Measurements from ENCODE around the gene CETN1.

CETN1 gene

DNA sequence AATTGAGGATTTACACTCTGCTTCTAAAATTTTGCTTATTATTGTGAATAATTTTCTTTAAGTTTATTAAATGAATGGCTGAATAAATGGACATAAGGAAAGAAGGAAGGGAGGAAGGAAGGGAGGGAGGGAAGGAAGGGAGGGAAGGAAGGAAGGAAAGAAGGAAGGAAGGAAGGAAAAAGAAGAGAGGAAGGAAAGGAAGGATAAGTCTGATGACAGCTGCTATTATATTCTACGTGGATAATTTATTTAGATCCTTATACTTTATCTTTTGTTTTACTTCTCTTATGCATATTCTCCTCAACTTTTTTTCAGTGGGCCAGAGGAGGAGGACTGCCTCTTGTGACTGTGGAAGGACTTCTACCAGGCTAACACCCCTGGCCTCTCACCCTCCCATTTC is 34.0 kb downstream of the CETN1 start:
- CTCF ChIA-PET: interaction anchor here (0.5 to 4.0 kb wide), 9 partner anchors 10 to 346 kb away, joined by 3 to 31 read pairs (median 4); partner anchors contain the start of genes CLUL1 and THOC1
- H3K27ac ChIP-seq (ENCODE audit: extremely low read depth, low read depth, low read length): no peak overlapping the region
- H3K4me3 ChIP-seq (ENCODE audit: low read depth, low read length): no peak overlapping the region
- POLR2A ChIA-PET: no interaction called here
- no peaks in the 10 kb centered on the region for H3K9me3 ChIP-seq (ENCODE audit: control insufficient read depth, insufficient read depth, low read depth, low read length)
- TF ChIP-seq ZNF366 (tag by site-specific recombination; conservative IDR thresholded peaks at IDR 0.05): peak; percentile 71
- TF ChIP-seq ZBTB7A (tag by site-specific recombination; IDR thresholded peaks at IDR 0.05; ENCODE audit: low read depth): no peak
- no peaks in the 10 kb centered on the region for H3K36me3 ChIP-seq (ENCODE audit: control insufficient read depth in 2 of 2, insufficient read depth in 1 of 2, low read length in 2 of 2)
- no peaks in the 10 kb centered on the region for H3K4me1 ChIP-seq (ENCODE audit: control insufficient read depth, insufficient read depth, low read length)

DNA sequence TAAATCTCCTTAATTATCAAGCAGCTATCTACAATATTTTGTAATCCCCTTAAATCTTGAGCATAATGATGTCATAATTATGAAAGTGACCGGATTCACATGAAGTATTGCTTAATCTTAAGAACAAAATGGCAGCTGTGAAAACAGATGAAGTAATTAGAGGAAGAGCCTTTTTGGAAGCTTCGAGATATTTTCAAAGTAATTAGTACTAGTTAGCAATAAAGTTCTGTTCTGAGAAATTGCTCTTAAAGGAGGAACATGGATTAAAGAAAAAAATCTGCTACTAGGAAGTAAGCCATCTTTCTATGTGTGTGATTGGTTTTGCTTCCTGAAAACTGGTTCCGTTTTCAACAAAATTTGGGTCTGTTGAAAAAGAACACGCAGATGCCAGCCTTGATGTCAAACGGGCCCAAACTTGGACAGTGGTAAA is 34.9 kb downstream of the CETN1 start:
- no peak overlapping the region for H3K27ac ChIP-seq (ENCODE audit: extremely low read depth, low read depth, low read length)
- TF ChIP-seq, protein P1, sequence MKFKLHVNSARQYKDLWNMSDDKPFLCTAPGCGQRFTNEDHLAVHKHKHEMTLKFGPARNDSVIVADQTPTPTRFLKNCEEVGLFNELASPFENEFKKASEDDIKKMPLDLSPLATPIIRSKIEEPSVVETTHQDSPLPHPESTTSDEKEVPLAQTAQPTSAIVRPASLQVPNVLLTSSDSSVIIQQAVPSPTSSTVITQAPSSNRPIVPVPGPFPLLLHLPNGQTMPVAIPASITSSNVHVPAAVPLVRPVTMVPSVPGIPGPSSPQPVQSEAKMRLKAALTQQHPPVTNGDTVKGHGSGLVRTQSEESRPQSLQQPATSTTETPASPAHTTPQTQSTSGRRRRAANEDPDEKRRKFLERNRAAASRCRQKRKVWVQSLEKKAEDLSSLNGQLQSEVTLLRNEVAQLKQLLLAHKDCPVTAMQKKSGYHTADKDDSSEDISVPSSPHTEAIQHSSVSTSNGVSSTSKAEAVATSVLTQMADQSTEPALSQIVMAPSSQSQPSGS (tag by site-specific recombination; IDR thresholded peaks at IDR 0.05; ENCODE audit: low read depth): peak; percentile 78
- TF ChIP-seq ZNF677 (tag by site-specific recombination; IDR thresholded peaks at IDR 0.05): no peak
- POLR2A ChIA-PET: interaction anchor here (1.2 kb wide), 1 partner anchor 347 kb away, joined by 4 read pairs; the partner anchor contains the start of gene THOC1
- H3K4me1 ChIP-seq (ENCODE audit: control insufficient read depth, insufficient read depth, low read length): no peaks in the 10 kb centered on the region
- no peaks in the 10 kb centered on the region for H3K36me3 ChIP-seq (ENCODE audit: control insufficient read depth in 2 of 2, insufficient read depth in 1 of 2, low read length in 2 of 2)
- no peak overlapping the region for H3K4me3 ChIP-seq (ENCODE audit: low read depth, low read length)
- H3K9me3 ChIP-seq (ENCODE audit: control insufficient read depth, insufficient read depth, low read depth, low read length): no peaks in the 10 kb centered on the region
- CTCF ChIA-PET: interaction anchor here (0.6 to 4.0 kb wide), 16 partner anchors 11 to 347 kb away, joined by 3 to 31 read pairs (median 6); partner anchors contain the start of genes CLUL1 and THOC1

DNA sequence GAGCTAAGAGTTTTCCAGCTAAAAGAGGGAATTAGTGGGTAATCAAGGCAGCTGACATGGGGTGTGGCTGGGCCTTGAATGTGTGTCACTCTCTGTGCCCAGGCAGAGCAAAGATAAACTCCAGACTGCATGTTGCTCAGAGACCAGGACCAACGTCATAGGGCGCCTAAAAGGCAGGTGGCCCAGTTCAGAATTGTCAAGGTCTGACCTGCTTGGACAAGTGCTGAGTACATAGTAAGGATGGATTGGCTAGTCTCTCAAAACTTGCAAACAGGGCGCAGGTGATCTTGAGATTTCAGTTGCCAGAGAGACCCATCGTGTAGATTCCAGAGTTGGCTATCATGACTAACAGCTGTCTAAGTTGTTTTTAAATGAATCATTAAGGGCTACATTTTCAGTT is 35.6 kb downstream of the CETN1 start:
- POLR2A ChIA-PET: interaction anchor here (1.2 kb wide), 1 partner anchor 348 kb away, joined by 4 read pairs; the partner anchor contains the start of gene THOC1
- CTCF ChIA-PET: interaction anchor here (0.7 to 4.0 kb wide), 19 partner anchors 10 to 347 kb away, joined by 3 to 31 read pairs (median 4); partner anchors contain the start of genes CLUL1 and COLEC12
- H3K27ac ChIP-seq (ENCODE audit: extremely low read depth, low read depth, low read length): no peak overlapping the region

More for the DNA sequence above, 35.6 kb downstream of the CETN1 start:
- no peak for TF ChIP-seq ZNF350 (tag by site-specific recombination; IDR thresholded peaks at IDR 0.05)
- no peak for TF ChIP-seq SETDB1 (IDR thresholded peaks at IDR 0.05; ENCODE audit: insufficient read length, low read length)
- TF ChIP-seq ZFHX2 (tag by site-specific recombination; conservative IDR thresholded peaks at IDR 0.05): no peak
- no peak for TF ChIP-seq ZNF2 (tag by site-specific recombination; IDR thresholded peaks at IDR 0.05)
- TF ChIP-seq, protein P2, sequence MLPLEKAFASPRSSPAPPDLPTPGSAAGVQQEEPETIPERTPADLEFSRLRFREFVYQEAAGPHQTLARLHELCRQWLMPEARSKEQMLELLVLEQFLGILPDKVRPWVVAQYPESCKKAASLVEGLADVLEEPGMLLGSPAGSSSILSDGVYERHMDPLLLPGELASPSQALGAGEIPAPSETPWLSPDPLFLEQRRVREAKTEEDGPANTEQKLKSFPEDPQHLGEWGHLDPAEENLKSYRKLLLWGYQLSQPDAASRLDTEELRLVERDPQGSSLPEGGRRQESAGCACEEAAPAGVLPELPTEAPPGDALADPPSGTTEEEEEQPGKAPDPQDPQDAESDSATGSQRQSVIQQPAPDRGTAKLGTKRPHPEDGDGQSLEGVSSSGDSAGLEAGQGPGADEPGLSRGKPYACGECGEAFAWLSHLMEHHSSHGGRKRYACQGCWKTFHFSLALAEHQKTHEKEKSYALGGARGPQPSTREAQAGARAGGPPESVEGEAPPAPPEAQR (tag by site-specific recombination; IDR thresholded peaks at IDR 0.05): no peak
- TF ChIP-seq ZNF837 (tag by site-specific recombination; IDR thresholded peaks at IDR 0.05): no peak
- TF ChIP-seq ZIC2 (tag by site-specific recombination; IDR thresholded peaks at IDR 0.05): no peak
- TF ChIP-seq, protein P3, sequence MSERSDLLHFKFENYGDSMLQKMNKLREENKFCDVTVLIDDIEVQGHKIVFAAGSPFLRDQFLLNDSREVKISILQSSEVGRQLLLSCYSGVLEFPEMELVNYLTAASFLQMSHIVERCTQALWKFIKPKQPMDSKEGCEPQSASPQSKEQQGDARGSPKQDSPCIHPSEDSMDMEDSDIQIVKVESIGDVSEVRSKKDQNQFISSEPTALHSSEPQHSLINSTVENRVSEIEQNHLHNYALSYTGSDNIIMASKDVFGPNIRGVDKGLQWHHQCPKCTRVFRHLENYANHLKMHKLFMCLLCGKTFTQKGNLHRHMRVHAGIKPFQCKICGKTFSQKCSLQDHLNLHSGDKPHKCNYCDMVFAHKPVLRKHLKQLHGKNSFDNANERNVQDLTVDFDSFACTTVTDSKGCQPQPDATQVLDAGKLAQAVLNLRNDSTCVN (tag by site-specific recombination; optimal IDR thresholded peaks at IDR 0.05): no peak
- TF ChIP-seq ZNF768 (tag by site-specific recombination; IDR thresholded peaks at IDR 0.05): no peak
- TF ChIP-seq ZNF292 (tag by site-specific recombination; IDR thresholded peaks at IDR 0.05; ENCODE audit: borderline replicate concordance, low read depth): no peak
- TF ChIP-seq, protein P4, sequence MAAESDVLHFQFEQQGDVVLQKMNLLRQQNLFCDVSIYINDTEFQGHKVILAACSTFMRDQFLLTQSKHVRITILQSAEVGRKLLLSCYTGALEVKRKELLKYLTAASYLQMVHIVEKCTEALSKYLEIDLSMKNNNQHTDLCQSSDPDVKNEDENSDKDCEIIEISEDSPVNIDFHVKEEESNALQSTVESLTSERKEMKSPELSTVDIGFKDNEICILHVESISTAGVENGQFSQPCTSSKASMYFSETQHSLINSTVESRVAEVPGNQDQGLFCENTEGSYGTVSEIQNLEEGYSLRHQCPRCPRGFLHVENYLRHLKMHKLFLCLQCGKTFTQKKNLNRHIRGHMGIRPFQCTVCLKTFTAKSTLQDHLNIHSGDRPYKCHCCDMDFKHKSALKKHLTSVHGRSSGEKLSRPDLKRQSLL (tag by site-specific recombination; IDR thresholded peaks at IDR 0.05): no peak
- TF ChIP-seq, protein P5, sequence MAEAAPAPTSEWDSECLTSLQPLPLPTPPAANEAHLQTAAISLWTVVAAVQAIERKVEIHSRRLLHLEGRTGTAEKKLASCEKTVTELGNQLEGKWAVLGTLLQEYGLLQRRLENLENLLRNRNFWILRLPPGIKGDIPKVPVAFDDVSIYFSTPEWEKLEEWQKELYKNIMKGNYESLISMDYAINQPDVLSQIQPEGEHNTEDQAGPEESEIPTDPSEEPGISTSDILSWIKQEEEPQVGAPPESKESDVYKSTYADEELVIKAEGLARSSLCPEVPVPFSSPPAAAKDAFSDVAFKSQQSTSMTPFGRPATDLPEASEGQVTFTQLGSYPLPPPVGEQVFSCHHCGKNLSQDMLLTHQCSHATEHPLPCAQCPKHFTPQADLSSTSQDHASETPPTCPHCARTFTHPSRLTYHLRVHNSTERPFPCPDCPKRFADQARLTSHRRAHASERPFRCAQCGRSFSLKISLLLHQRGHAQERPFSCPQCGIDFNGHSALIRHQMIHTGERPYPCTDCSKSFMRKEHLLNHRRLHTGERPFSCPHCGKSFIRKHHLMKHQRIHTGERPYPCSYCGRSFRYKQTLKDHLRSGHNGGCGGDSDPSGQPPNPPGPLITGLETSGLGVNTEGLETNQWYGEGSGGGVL (tag by site-specific recombination; IDR thresholded peaks at IDR 0.05): no peak
- TF ChIP-seq, protein P6, sequence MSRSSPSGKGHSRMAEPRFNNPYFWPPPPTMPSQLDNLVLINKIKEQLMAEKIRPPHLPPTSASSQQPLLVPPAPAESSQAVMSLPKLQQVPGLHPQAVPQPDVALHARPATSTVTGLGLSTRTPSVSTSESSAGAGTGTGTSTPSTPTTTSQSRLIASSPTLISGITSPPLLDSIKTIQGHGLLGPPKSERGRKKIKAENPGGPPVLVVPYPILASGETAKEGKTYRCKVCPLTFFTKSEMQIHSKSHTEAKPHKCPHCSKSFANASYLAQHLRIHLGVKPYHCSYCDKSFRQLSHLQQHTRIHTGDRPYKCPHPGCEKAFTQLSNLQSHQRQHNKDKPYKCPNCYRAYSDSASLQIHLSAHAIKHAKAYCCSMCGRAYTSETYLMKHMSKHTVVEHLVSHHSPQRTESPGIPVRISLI (tag by site-specific recombination; IDR thresholded peaks at IDR 0.05): no peak
- H3K4me3 ChIP-seq (ENCODE audit: low read depth, low read length): no peak overlapping the region
- no peaks in the 10 kb centered on the region for H3K4me1 ChIP-seq (ENCODE audit: control insufficient read depth, insufficient read depth, low read length)
- no peaks in the 10 kb centered on the region for H3K9me3 ChIP-seq (ENCODE audit: control insufficient read depth, insufficient read depth, low read depth, low read length)
- H3K36me3 ChIP-seq (ENCODE audit: control insufficient read depth in 2 of 2, insufficient read depth in 1 of 2, low read length in 2 of 2): no peaks in the 10 kb centered on the region
